Right atrium auricular region (tissue), 2 donors: ENCODE measurements around the gene BRI3BP. TPM values are rescaled to one million over a fixed set of nuclear protein-coding genes. Genes with fewer than 3 reads are reported as not detected.
"Not testable (repeated sequence)": the region's sequence is repeated elsewhere in the genome, so short reads cannot be mapped to it uniquely, and the experiment has no call there.

ENCODE experiments used
- DNase-seq: peaks from one replicate; pipeline ENCODE4 v3.0.0-alpha.2; 2019; ENCODE audit warnings: low spot score
- H3K27ac ChIP-seq, 2 donors: fragments of 200-600 bp; sonication (generic); 1 replicate in 1 of 2; 2 replicates in 1 of 2; pipeline ENCODE4 v1.5.1; 2016 to 2019
- H3K27me3 ChIP-seq, 2 donors: fragments of 200-600 bp; sonication (generic); one replicate each; pipeline versions ENCODE4 v1.5.1 to v1.6.0; 2017 to 2019
- H3K36me3 ChIP-seq: fragments of 200-600 bp; sonication (generic); one replicate; pipeline ENCODE4 v1.5.1; 2016
- H3K4me1 ChIP-seq, 2 donors: fragments of 200-600 bp; sonication (generic); one replicate each; pipeline versions ENCODE4 v1.5.1 to v1.6.0; 2017 to 2019
- H3K4me3 ChIP-seq, 2 donors: fragments of 200-600 bp; sonication (generic); 1 replicate in 1 of 2; 2 replicates in 1 of 2; pipeline ENCODE4 v1.5.1; 2017 to 2019; ENCODE audit warnings: mild to moderate bottlenecking in 1 of 2, moderate library complexity in 1 of 2
- H3K9me3 ChIP-seq, 2 donors: fragments of 200-600 bp; sonication (generic); one replicate each; pipeline ENCODE4 v1.5.1; 2019
- total RNA-seq, 2 donors: library from RNA; depleted of rRNA; stranded (reverse); fragments of >200 nt; gene quantifications; one replicate each; pipeline ENCODE4 v1.1.0, GENCODE V29; 2016
- TF ChIP-seq, protein P1 (sequence below), 2 donors: fragments of 200-600 bp; sonication (generic); IDR thresholded peaks; one replicate each; pipeline ENCODE4 v1.5.1; 2019; ENCODE audit warnings: antibody characterized with exemption in 2 of 2

The BRI3BP gene
- total RNA-seq, 2 donors from 2014 or later: 2.8 TPM

DNA sequence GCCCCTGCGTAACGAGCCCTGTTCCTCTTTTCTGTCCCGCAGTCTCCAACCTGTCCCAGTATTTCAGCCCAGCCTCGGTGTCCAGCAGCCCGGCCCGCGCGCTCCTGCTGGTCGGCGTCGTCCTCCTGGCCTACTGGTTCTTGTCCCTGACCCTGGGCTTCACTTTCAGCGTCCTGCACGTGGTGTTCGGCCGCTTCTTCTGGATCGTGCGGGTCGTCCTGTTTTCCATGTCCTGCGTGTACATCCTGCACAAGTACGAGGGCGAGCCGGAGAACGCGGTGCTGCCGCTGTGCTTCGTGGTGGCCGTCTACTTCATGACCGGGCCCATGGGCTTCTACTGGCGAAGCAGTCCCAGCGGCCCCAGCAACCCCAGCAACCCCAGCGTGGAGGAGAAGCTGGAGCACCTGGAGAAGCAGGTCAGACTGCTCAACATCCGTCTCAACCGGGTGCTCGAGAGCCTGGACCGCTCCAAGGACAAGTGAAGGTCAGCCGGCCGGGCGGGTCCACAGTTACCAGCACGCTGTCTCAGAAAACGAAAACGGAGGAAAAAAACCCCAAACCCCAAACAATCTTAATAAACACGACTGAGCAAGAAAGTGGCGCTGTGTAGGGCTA is 31.6 kb downstream of the BRI3BP start:
- no peak for DNase-seq
- no peak overlapping the region for H3K4me3 ChIP-seq
- H3K27ac ChIP-seq: no peak overlapping the region
- no peaks in the 10 kb centered on the region for H3K27me3 ChIP-seq
- no peaks in the 10 kb centered on the region for H3K4me1 ChIP-seq
- H3K9me3 ChIP-seq: no peaks in the 10 kb centered on the region
- peaks cover 4% of the 10 kb centered on the region for H3K36me3 ChIP-seq
- TF ChIP-seq, protein P1, sequence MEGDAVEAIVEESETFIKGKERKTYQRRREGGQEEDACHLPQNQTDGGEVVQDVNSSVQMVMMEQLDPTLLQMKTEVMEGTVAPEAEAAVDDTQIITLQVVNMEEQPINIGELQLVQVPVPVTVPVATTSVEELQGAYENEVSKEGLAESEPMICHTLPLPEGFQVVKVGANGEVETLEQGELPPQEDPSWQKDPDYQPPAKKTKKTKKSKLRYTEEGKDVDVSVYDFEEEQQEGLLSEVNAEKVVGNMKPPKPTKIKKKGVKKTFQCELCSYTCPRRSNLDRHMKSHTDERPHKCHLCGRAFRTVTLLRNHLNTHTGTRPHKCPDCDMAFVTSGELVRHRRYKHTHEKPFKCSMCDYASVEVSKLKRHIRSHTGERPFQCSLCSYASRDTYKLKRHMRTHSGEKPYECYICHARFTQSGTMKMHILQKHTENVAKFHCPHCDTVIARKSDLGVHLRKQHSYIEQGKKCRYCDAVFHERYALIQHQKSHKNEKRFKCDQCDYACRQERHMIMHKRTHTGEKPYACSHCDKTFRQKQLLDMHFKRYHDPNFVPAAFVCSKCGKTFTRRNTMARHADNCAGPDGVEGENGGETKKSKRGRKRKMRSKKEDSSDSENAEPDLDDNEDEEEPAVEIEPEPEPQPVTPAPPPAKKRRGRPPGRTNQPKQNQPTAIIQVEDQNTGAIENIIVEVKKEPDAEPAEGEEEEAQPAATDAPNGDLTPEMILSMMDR (IDR thresholded peaks at IDR 0.05): no peak

DNA sequence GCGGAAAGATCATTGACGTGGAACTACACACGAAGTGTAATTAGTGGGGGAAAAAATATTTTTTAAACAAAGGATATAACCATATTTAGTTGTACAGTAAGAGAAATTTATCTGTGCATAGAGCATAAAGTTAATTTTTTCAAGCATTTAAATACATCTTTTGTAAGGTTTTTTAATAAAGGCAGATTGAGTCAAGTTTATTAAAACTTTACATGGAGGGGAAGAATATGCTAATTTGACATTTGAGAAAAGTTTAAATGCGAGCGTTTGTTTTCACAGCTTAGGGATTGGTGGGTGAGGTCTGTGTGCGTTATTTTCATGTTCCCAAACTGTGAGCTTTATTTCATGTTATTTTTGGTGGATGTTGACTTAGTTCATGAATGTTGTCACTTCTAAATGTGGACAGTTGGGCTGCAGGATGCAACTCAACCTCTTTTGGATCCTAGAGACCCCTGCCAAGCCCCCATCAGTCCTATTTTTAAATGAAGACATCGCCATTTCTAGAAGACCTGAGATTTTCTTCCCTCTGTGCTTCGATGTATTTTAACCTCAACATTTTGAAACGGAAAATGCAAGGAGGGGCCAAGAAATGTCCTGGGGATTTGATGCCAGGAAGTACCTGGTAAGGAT is 32.3 kb downstream of the BRI3BP start:
- Histone ChIP-seq H3K27ac (no peak overlapping the region), H3K36me3 (peaks cover 4% of the 10 kb centered on the region), H3K4me1 (no peaks in the 10 kb centered on the region), H3K27me3 (no peaks in the 10 kb centered on the region), H3K9me3 (no peaks in the 10 kb centered on the region), H3K4me3 (no peak overlapping the region)
- TF ChIP-seq, protein P1 (IDR thresholded peaks at IDR 0.05): no peak
- DNase-seq: no peak

DNA sequence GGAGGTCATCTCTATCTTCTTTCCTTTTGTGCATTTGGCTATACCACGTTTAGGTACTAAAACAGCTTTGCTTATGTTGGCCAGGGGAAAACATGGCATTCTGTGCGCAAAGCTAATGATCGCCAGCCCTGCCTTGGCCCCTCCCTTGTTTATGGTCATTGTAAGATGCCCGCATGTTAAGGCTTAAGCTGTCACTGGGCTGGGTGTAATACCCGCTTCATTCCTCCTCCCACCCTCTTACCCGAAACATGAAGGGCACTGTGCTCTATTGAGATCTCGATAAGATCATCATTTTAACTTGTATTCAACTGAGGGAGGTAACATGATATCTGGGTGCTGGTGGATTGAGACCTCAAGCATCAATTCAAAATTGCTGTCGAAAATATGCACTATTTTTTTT is 34.7 kb downstream of the BRI3BP start:
- TF ChIP-seq, protein P1 (IDR thresholded peaks at IDR 0.05): no peak
- no peak overlapping the region for H3K4me3 ChIP-seq
- no peaks in the 10 kb centered on the region for H3K4me1 ChIP-seq
- peaks cover 4% of the 10 kb centered on the region for H3K36me3 ChIP-seq
- no peaks in the 10 kb centered on the region for H3K27me3 ChIP-seq
- H3K27ac ChIP-seq: no peak overlapping the region
- H3K9me3 ChIP-seq: no peaks in the 10 kb centered on the region
- no peak for DNase-seq

DNA sequence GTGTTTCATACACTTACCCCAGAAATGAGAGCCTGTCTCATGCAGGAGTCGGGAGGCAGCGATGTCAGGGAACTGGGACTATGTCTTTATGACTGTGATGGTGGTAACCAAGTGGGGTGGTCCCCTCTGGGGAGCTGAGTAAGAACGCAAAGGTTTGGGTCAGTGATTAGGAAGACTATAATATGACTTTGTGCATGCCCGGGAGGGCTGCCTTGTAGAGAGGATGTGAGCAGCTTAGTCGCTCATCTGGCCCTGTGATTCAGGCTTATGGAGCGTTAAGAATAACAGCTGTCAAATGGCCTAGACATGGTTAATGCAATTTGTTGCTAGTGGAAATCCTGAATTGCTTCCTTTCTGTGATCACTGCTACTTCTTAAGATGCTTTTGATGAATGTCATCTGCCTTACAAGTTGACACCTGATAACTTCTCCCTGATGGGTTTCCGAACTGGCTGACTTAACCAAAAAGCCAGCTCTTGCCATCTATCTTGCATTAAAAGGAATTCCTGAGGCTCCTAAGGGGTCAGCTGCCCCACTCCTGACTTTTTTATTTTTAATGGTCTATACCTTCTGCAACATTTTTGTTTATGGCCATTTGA is 36.4 kb downstream of the BRI3BP start:
- Histone ChIP-seq H3K27ac (no peak overlapping the region), H3K4me1 (no peaks in the 10 kb centered on the region), H3K27me3 (no peaks in the 10 kb centered on the region), H3K4me3 (no peak overlapping the region), H3K36me3 (peaks cover 4% of the 10 kb centered on the region), H3K9me3 (no peaks in the 10 kb centered on the region)
- TF ChIP-seq, protein P1 (IDR thresholded peaks at IDR 0.05): no peak
- no peak for DNase-seq

DNA sequence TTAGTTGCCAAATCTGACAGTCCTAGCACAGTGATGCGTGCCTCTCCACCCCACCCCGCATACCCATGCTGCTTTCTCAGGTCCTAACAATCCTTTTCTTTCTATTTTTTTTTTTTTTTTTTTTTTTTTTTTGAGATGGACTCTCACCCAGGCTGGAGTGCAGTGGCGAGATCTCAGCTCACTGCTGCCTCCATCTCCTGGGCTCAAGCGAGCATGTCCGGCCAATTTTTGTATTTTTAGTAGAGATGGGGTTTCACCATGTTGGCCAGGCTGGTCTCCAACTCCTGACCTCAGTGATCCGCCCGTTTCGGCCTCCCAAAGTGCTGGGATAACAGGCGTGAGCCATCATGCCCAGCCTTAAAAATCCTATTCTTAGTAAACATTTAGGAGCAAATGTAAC is 38.0 kb downstream of the BRI3BP start:
- not testable (repeated sequence) for DNase-seq

DNA sequence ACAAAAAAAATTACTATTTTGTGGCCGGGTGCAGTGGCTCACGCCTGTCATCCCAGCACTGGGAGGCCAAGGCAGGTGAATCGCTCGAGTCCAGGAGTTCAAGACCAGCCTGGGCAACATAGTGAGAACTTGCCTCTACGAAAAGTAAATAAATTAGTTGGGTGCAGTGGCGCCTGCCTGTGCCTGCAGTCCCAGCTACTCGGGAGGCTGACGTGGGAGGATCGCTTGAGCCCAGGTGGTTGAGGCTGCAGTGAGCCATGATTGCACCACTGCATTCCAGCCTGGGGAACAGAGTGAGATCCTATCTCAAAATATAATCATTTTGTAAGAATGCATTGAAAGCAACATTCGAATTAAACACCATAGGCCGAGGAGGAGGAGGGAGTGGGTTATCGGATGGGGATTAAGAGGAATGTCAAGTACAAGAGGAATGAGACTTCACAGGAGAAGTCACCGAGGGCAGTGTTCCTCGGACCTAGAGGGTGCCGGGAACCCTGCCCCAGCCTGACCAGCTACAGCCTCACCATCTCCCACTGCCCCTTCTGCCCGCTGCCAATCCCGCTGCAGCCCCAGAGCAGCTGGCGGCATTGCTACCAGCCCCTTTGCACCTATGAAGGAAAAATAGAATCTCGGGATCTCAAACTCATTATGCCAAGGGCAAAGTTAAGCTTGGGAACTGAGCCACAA is 39.2 kb downstream of the BRI3BP start:
- no peaks in the 10 kb centered on the region for H3K9me3 ChIP-seq
- H3K4me3 ChIP-seq: no peak overlapping the region
- no peaks in the 10 kb centered on the region for H3K4me1 ChIP-seq
- TF ChIP-seq, protein P1 (IDR thresholded peaks at IDR 0.05): no peak
- no peak for DNase-seq
- no peaks in the 10 kb centered on the region for H3K27me3 ChIP-seq
- H3K36me3 ChIP-seq: no peaks in the 10 kb centered on the region
- H3K27ac ChIP-seq: no peak overlapping the region

More for the DNA sequence above, 38.0 kb downstream of the BRI3BP start:
- H3K27ac ChIP-seq, H3K9me3 ChIP-seq, H3K36me3 ChIP-seq, H3K4me3 ChIP-seq, H3K4me1 ChIP-seq, H3K27me3 ChIP-seq: not testable (repeated sequence)
